Ishikawa (cell line): ENCODE data around the gene HELB.

ENCODE experiments used
- EP300 ChIP-seq: IDR thresholded peaks from 2 replicates; pipeline ENCODE4 v1.6.1; 2012; ENCODE audit warnings: borderline replicate concordance
- FOXM1 ChIP-seq: IDR thresholded peaks from 2 replicates; pipeline ENCODE4 v1.6.1; 2012; ENCODE audit warnings: low read depth, borderline replicate concordance
- NFIC ChIP-seq: IDR thresholded peaks from 2 replicates; pipeline ENCODE4 v1.6.1; 2012
- RAD21 ChIP-seq: IDR thresholded peaks from 2 replicates; pipeline ENCODE4 v1.6.1; 2012; ENCODE audit warnings: low read depth

DNA sequence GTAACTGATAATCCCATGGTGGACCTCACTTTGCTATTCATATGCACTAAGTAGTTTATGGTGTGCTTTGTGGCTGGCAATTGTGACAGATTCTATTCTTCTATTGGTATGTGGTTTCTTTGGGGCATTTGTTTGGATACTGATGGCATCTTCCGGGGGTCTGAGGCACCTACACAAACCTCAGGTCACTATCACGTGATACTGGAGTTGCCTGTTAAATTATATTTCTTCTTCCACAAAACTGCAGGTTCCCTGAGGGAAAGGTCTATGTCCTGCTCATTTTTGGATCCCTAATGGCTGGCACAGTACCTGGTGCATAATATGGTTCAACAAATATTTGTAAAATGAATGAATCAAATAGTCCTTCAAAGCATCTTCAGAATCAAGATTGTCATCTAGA, 49.5 kb upstream of the HELB start:
- TF ChIP-seq RAD21 (no peak), FOXM1 (no peak), EP300 (no peak), NFIC (no peak)
